BLaER1 (cell line): ENCODE results near the gene RAB6A.

Experiments used
- H3K27ac ChIP-seq: shearing (Covaris generic); formaldehyde crosslinking; 2 replicates; pipeline ENCODE4 v1.8.1; 2022
- H3K27me3 ChIP-seq: shearing (Covaris generic); formaldehyde crosslinking; 2 replicates; pipeline ENCODE4 v1.8.1; 2022
- H3K36me3 ChIP-seq: shearing (Covaris generic); formaldehyde crosslinking; 2 replicates; pipeline ENCODE4 v1.8.1; 2022
- H3K4me1 ChIP-seq: shearing (Covaris generic); formaldehyde crosslinking; 2 replicates; pipeline ENCODE4 v1.8.1; 2022
- H3K4me2 ChIP-seq: shearing (Covaris generic); formaldehyde crosslinking; 2 replicates; pipeline ENCODE4 v1.8.1; 2022
- H3K4me3 ChIP-seq: shearing (Covaris generic); formaldehyde crosslinking; 2 replicates; pipeline ENCODE4 v1.8.1; 2022
- H3K9ac ChIP-seq: shearing (Covaris generic); formaldehyde crosslinking; 2 replicates; pipeline ENCODE4 v1.8.1; 2022
- H3K9me3 ChIP-seq: shearing (Covaris generic); formaldehyde crosslinking; 2 replicates; pipeline ENCODE4 v1.8.1; 2022
- H4K20me1 ChIP-seq: shearing (Covaris generic); formaldehyde crosslinking; 2 replicates; pipeline ENCODE4 v1.8.1; 2022
- Cebpa-rat ChIP-seq: shearing (Covaris generic); IDR thresholded peaks from 2 replicates; pipeline ENCODE4 v1.8.1; 2022

The RAB6A gene

GRCh38 chr11:73766763-73767162 lies 5.9 kb upstream of the RAB6A start:
- H3K4me1 ChIP-seq = no peaks in the 10 kb centered on the region
- H3K9ac ChIP-seq = no peak overlapping the region
- no peak for TF ChIP-seq Cebpa-rat
- H3K4me3 ChIP-seq = no peak overlapping the region
- no peaks in the 10 kb centered on the region for H3K36me3 ChIP-seq
- H3K9me3 ChIP-seq = no peaks in the 10 kb centered on the region
- H3K27ac ChIP-seq = no peak overlapping the region
- no peaks in the 10 kb centered on the region for H4K20me1 ChIP-seq
- no peaks in the 10 kb centered on the region for H3K27me3 ChIP-seq
- H3K4me2 ChIP-seq = no peak overlapping the region

DNA sequence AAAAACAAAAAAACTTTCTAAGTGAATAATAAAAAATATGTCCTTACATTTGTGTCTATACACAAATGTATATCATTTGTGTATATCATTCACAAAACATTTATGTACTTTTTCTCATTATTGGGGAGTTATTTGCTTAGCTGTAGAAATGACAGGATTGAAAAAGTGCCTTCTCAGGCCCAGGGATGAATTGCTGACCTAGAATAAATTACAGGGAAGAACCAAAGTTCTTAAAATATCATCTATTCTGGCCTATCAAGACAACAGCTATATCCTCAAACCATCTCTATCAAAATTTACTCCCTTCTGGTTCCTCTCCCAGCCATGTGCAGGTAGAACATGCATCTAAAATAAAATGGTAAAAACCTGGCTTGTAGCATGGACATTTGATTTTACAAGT lies 1.9 kb upstream of the RAB6A start:
- Histone ChIP-seq H4K20me1 (peaks cover 21% of the 10 kb centered on the region), H3K4me2 (no peak overlapping the region), H3K9ac (no peak overlapping the region), H3K4me3 (no peak overlapping the region), H3K27me3 (no peaks in the 10 kb centered on the region), H3K9me3 (no peaks in the 10 kb centered on the region), H3K27ac (no peak overlapping the region), H3K36me3 (no peaks in the 10 kb centered on the region), H3K4me1 (peaks cover 19% of the 10 kb centered on the region)
- TF ChIP-seq Cebpa-rat = no peak

DNA sequence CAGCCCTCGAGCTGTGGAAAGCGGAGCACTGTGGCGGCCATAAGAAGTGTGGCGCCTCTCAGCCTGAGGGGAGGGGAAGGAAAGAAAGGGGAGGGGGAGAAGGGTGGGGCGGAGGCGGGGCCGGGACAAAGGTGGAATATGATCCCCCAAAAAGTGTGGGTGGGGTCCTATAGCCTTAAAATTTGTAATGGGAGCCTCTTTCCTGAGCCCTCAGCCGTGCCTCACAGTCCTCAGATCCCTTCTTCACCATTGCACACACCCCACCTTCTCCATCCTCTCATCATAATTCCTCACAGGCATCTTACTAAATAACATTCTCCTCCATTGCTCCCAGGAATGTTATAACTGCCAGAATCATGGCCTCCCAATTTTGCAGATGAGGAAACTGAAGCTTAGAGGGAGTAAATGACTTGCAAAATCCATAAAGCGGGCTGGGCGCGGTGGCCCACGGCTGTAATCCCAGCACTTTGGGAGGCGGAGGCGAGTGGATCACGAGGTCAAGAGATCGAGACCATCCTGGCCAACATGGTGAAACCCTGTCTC lies 600 bp upstream of the RAB6A start:
- Histone ChIP-seq H3K36me3 (no peaks in the 10 kb centered on the region), H3K9ac (0 out of 2 replicates have a peak overlapping the region, but pooled peaks have one; percentile 15), H3K27ac (peak overlapping the region; percentile 60; the same call in 1 of the 2 replicates)

DNA sequence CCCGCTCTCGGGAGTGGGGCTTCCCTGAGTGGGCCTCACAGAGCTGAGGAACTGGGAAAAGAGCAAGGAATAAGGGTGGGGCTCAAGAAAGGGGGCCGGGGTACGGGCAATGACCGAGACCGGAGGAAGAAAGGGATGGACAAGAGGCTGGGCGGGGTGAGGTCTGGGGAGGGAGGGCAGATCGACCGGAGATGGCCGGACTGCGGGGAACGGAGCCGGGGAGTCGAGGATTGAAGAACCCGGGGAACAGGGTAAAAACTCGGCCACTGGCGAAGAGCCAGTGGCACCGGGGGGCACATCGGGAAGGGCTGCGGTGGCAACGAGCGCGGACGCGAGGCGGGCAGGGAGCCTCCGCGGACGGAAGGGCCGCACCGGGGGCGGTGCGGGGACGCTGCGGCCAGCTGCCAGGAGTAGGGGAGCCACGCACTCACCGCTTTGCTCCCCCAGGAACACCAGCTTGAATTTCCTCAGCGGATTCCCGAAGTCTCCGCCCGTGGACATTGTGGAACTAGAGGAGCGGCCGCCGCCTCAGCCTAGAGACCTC lies 667 bp downstream of the RAB6A start:
- 0 out of 2 replicates have a peak, but pooled peaks cover 9% of the 10 kb centered on the region for H3K36me3 ChIP-seq
- peak overlapping the region; percentile 97 for H3K9ac ChIP-seq
- H3K4me2 ChIP-seq = peak overlapping the region; percentile 93
- H3K27me3 ChIP-seq = no peaks in the 10 kb centered on the region
- no peaks in the 10 kb centered on the region for H3K9me3 ChIP-seq
- no peak for TF ChIP-seq Cebpa-rat
- peaks cover 43% of the 10 kb centered on the region for H4K20me1 ChIP-seq
- peak overlapping the region; percentile 100 for H3K4me3 ChIP-seq
- H3K27ac ChIP-seq = peak overlapping the region; percentile 90
- peaks cover 19% of the 10 kb centered on the region for H3K4me1 ChIP-seq

More for the DNA sequence above, 600 bp upstream of the RAB6A start:
- H4K20me1 ChIP-seq = peaks cover 32% of the 10 kb centered on the region
- TF ChIP-seq Cebpa-rat = no peak
- no peaks in the 10 kb centered on the region for H3K9me3 ChIP-seq
- peak overlapping the region; percentile 100 for H3K4me3 ChIP-seq
- H3K4me2 ChIP-seq = peak overlapping the region; percentile 64
- no peaks in the 10 kb centered on the region for H3K27me3 ChIP-seq
- H3K4me1 ChIP-seq = peaks cover 19% of the 10 kb centered on the region

GRCh38 chr11:73759610-73760134 lies 1.2 kb downstream of the RAB6A start:
- peak overlapping the region; percentile 93 for H3K4me2 ChIP-seq
- H3K27ac ChIP-seq = peak overlapping the region; percentile 90
- H3K27me3 ChIP-seq = no peaks in the 10 kb centered on the region
- peaks cover 19% of the 10 kb centered on the region for H3K4me1 ChIP-seq
- peaks cover 49% of the 10 kb centered on the region for H4K20me1 ChIP-seq
- no peaks in the 10 kb centered on the region for H3K9me3 ChIP-seq
- TF ChIP-seq Cebpa-rat = no peak
- H3K36me3 ChIP-seq = 0 out of 2 replicates have a peak, but pooled peaks cover 12% of the 10 kb centered on the region
- peak overlapping the region; percentile 97 for H3K9ac ChIP-seq
- H3K4me3 ChIP-seq = peak overlapping the region; percentile 100

GRCh38 chr11:73758451-73758850 lies 2.4 kb downstream of the RAB6A start:
- Histone ChIP-seq H4K20me1 (peaks cover 61% of the 10 kb centered on the region), H3K27ac (no peak overlapping the region), H3K4me1 (peaks cover 19% of the 10 kb centered on the region), H3K4me3 (no peak overlapping the region), H3K4me2 (peak overlapping the region; percentile 93), H3K9me3 (no peaks in the 10 kb centered on the region), H3K27me3 (no peaks in the 10 kb centered on the region), H3K36me3 (peaks cover 23% of the 10 kb centered on the region; the same call in 1 of the 2 replicates), H3K9ac (peak overlapping the region; percentile 97; the same call in 1 of the 2 replicates)
- no peak for TF ChIP-seq Cebpa-rat

- H3K27me3 ChIP-seq = no peaks in the 10 kb centered on the region
- H3K9me3 ChIP-seq = no peaks in the 10 kb centered on the region
- H4K20me1 ChIP-seq = peaks cover 69% of the 10 kb centered on the region
- H3K27ac ChIP-seq = no peak overlapping the region
- TF ChIP-seq Cebpa-rat = peak; percentile 56; the same call in 1 of the 2 replicates
- no peak overlapping the region for H3K4me3 ChIP-seq
- peaks cover 23% of the 10 kb centered on the region; the same call in 1 of the 2 replicates for H3K36me3 ChIP-seq
- peaks cover 19% of the 10 kb centered on the region for H3K4me1 ChIP-seq
- H3K4me2 ChIP-seq = no peak overlapping the region; the same call in 1 of the 2 replicates
- no peak overlapping the region for H3K9ac ChIP-seq
Measured at GRCh38 chr11:73757598-73757997, 3.3 kb downstream of the RAB6A start.

- Histone ChIP-seq H3K9ac (no peak overlapping the region), H3K4me3 (no peak overlapping the region), H3K27ac (no peak overlapping the region), H3K27me3 (no peaks in the 10 kb centered on the region), H3K9me3 (no peaks in the 10 kb centered on the region), H3K4me2 (no peak overlapping the region), H4K20me1 (peaks cover 89% of the 10 kb centered on the region), H3K36me3 (peaks cover 28% of the 10 kb centered on the region; the same call in 1 of the 2 replicates), H3K4me1 (peaks cover 19% of the 10 kb centered on the region)
- no peak for TF ChIP-seq Cebpa-rat
Measured at GRCh38 chr11:73755670-73756069, 5.2 kb downstream of the RAB6A start.

GRCh38 chr11:73753938-73754337 lies 6.9 kb downstream of the RAB6A start:
- H3K4me2 ChIP-seq = no peak overlapping the region
- H3K36me3 ChIP-seq = peaks cover 28% of the 10 kb centered on the region; the same call in 1 of the 2 replicates
- H3K4me3 ChIP-seq = no peak overlapping the region
- TF ChIP-seq Cebpa-rat = no peak
- H3K27ac ChIP-seq = no peak overlapping the region
- no peaks in the 10 kb centered on the region for H3K9me3 ChIP-seq
- peaks cover 97% of the 10 kb centered on the region for H4K20me1 ChIP-seq
- H3K9ac ChIP-seq = no peak overlapping the region
- H3K4me1 ChIP-seq = peaks cover 20% of the 10 kb centered on the region
- H3K27me3 ChIP-seq = no peaks in the 10 kb centered on the region

DNA sequence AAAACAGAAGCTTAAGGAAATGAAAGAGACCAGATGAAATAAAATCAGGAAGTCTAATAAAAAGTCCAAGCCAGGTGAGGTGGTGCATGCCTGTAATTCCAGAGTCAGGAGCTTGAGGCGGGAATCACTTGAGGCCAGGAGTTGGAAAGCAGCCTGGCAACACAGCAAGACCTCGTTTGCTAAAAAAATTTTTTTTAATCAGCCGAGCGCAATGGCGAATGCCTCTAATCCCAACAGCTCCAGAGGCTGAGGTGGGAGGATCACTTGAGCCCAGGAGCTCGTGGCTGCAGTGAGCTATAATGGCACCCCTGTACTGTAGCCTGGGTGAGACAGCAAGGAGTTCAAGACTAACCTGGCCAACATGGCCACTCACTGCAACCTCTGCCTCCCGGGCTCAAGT lies 8.0 kb downstream of the RAB6A start:
- peaks cover 97% of the 10 kb centered on the region for H4K20me1 ChIP-seq
- no peak overlapping the region for H3K9ac ChIP-seq
- no peak overlapping the region for H3K4me3 ChIP-seq
- no peak overlapping the region for H3K27ac ChIP-seq
- peaks cover 28% of the 10 kb centered on the region; the same call in 1 of the 2 replicates for H3K36me3 ChIP-seq
- H3K4me1 ChIP-seq = peaks cover 10% of the 10 kb centered on the region; the same call in 1 of the 2 replicates
- H3K4me2 ChIP-seq = no peak overlapping the region
- no peaks in the 10 kb centered on the region for H3K9me3 ChIP-seq
- TF ChIP-seq Cebpa-rat = no peak
- H3K27me3 ChIP-seq = no peaks in the 10 kb centered on the region
